ENCODE measurements around the gene COQ9.

GRCh38 chr16:57416084-57416483 lies 31.2 kb upstream of the COQ9 start:
- TF ChIP-seq CTCF (IDR thresholded peaks at IDR 0.05) (no peak), POLR2A (IDR thresholded peaks at IDR 0.05) (no peak), POLR2AphosphoS5 (IDR thresholded peaks at IDR 0.05) (no peak)
